ENCODE results near the gene RREB1. TPM values are rescaled to one million over a fixed set of nuclear protein-coding genes. Genes with fewer than 3 reads are reported as not detected.

RREB1 gene
- total RNA-seq, 1 donor from 2014 or later, result 41.8 TPM

DNA sequence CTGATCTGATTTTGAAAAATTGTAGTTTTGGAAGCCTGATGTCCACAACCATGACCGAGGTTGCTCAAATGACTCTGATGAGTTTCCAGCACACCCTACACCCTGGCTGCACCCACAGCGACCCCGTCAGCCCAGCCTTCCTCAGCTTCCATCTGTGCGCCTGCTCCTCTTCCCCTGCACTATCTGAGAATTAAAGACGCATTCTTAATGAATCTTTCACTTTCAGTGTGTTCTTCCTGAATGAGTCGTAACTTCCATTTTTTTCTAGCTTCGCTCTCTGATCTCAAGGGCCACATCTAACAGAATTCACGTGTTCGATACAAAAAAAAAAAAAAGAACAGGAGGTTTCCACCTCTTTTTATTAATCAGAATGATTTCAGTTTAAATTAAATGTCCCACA is 21.3 kb upstream of the RREB1 start:
- H3K9me3 Mint-ChIP-seq (ENCODE audit: unreplicated experiment), result no peaks in the 10 kb centered on the region
- DNase-seq (ENCODE audit: low read depth), result no peak
- Histone ChIP-seq H3K9me3 (ENCODE audit: insufficient read depth, low read depth, low read length) (no peaks in the 10 kb centered on the region), H3K9ac (ENCODE audit: low read length) (peak overlapping the region; percentile 66), H3K4me1 (ENCODE audit: insufficient read depth, low read length) (peaks cover 3% of the 10 kb centered on the region), H3K4me2 (ENCODE audit: low read length) (peak overlapping the region; percentile 82), H3K4me3 (ENCODE audit: insufficient read depth, low read depth, low read length) (peak overlapping the region; percentile 40), H2AFZ (ENCODE audit: low read depth, low read length) (peak overlapping the region; percentile 75), H4K20me1 (ENCODE audit: insufficient read depth, low read length) (no peaks in the 10 kb centered on the region), H3K79me2 (ENCODE audit: insufficient read depth, low read length) (no peaks in the 10 kb centered on the region), H3K27me3 (ENCODE audit: insufficient read depth, low read length) (no peaks in the 10 kb centered on the region), H3K36me3 (ENCODE audit: insufficient read depth, low read length) (no peaks in the 10 kb centered on the region), H3K27ac (ENCODE audit: low read depth, low read length) (no peak overlapping the region)
- H3K4me1 Mint-ChIP-seq (ENCODE audit: low read depth, unreplicated experiment), result peaks cover 18% of the 10 kb centered on the region
- H3K36me3 Mint-ChIP-seq (ENCODE audit: low read depth, unreplicated experiment), result no peaks in the 10 kb centered on the region
- peak overlapping the region; percentile 73 for H3K27ac Mint-ChIP-seq (ENCODE audit: unreplicated experiment)
- peak overlapping the region; percentile 51 for H3K4me3 Mint-ChIP-seq (ENCODE audit: unreplicated experiment)
- peaks cover 2% of the 10 kb centered on the region for H3K27me3 Mint-ChIP-seq (ENCODE audit: low read depth, unreplicated experiment)
- TF ChIP-seq, protein P1, sequence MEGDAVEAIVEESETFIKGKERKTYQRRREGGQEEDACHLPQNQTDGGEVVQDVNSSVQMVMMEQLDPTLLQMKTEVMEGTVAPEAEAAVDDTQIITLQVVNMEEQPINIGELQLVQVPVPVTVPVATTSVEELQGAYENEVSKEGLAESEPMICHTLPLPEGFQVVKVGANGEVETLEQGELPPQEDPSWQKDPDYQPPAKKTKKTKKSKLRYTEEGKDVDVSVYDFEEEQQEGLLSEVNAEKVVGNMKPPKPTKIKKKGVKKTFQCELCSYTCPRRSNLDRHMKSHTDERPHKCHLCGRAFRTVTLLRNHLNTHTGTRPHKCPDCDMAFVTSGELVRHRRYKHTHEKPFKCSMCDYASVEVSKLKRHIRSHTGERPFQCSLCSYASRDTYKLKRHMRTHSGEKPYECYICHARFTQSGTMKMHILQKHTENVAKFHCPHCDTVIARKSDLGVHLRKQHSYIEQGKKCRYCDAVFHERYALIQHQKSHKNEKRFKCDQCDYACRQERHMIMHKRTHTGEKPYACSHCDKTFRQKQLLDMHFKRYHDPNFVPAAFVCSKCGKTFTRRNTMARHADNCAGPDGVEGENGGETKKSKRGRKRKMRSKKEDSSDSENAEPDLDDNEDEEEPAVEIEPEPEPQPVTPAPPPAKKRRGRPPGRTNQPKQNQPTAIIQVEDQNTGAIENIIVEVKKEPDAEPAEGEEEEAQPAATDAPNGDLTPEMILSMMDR (IDR thresholded peaks at IDR 0.05; ENCODE audit: insufficient read depth, low read depth, low read length), result no peak
- TF ChIP-seq EZH2 (IDR thresholded peaks at IDR 0.05; ENCODE audit: insufficient read depth, low read length), result no peak
- no peak for FAIRE-seq

DNA sequence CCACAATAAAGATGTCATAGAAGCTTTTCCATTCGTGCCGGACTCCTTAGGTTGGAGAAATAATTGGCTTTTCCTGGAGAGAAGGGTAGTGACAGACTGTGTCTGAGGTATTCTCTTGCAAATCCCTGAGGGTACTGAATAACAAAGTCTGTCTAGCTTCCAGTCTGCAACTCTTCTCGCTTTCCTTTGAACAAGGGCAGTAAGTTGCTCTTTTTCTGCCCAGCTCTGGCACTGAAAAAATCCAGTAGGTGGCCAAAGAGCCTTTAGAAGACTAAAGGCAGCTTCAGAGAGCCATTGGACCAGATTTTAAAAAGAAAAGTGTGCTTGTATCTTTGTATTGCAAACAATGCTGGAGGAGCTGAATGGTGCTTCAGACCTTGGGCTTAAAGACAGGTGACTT is 20.7 kb upstream of the RREB1 start:
- Histone ChIP-seq H3K4me2 (ENCODE audit: low read length) (peak overlapping the region; percentile 82), H3K79me2 (ENCODE audit: insufficient read depth, low read length) (no peaks in the 10 kb centered on the region), H3K9me3 (ENCODE audit: insufficient read depth, low read depth, low read length) (no peaks in the 10 kb centered on the region), H3K9ac (ENCODE audit: low read length) (peak overlapping the region; percentile 66), H3K4me3 (ENCODE audit: insufficient read depth, low read depth, low read length) (peak overlapping the region; percentile 40), H3K36me3 (ENCODE audit: insufficient read depth, low read length) (no peaks in the 10 kb centered on the region), H3K27me3 (ENCODE audit: insufficient read depth, low read length) (no peaks in the 10 kb centered on the region), H3K27ac (ENCODE audit: low read depth, low read length) (no peak overlapping the region), H2AFZ (ENCODE audit: low read depth, low read length) (peak overlapping the region; percentile 68), H3K4me1 (ENCODE audit: insufficient read depth, low read length) (peaks cover 3% of the 10 kb centered on the region), H4K20me1 (ENCODE audit: insufficient read depth, low read length) (no peaks in the 10 kb centered on the region)
- H3K9me3 Mint-ChIP-seq (ENCODE audit: unreplicated experiment), result no peaks in the 10 kb centered on the region
- FAIRE-seq, result no peak
- H3K36me3 Mint-ChIP-seq (ENCODE audit: low read depth, unreplicated experiment), result no peaks in the 10 kb centered on the region
- H3K4me1 Mint-ChIP-seq (ENCODE audit: low read depth, unreplicated experiment), result peaks cover 18% of the 10 kb centered on the region
- H3K4me3 Mint-ChIP-seq (ENCODE audit: unreplicated experiment), result peak overlapping the region; percentile 51
- peak overlapping the region; percentile 44 for H3K27ac Mint-ChIP-seq (ENCODE audit: unreplicated experiment)
- TF ChIP-seq, protein P1 (IDR thresholded peaks at IDR 0.05; ENCODE audit: insufficient read depth, low read depth, low read length), result peak; percentile 5
- no peak for TF ChIP-seq EZH2 (IDR thresholded peaks at IDR 0.05; ENCODE audit: insufficient read depth, low read length)
- no peak for DNase-seq (ENCODE audit: low read depth)
- peaks cover 2% of the 10 kb centered on the region for H3K27me3 Mint-ChIP-seq (ENCODE audit: low read depth, unreplicated experiment)

DNA sequence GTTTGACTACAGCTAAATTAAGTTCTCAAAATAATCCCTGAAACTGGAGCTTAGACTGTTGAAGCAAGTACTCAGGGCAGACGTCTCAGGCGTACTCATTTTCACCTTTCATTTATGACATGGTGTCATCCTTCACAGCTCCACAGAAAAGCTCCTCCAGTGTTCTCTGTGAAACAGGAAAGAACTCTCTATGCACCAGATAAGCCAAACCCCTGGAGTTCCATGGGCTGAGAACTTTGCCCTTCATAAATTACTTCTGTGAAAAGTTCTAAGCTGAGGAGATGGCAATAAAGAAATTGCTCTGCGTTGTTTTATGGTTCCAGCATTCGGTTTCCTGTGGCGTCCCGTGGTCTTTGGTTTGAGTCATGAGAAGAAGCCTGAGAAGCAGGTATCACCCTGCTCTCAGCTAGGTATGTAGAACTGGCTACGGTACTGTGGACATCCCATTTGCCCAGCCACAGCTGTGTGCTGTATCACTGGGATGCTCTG is 20.2 kb upstream of the RREB1 start:
- Mint-ChIP-seq H3K27ac (ENCODE audit: unreplicated experiment) (no peak overlapping the region), H3K4me3 (ENCODE audit: unreplicated experiment) (no peak overlapping the region), H3K9me3 (ENCODE audit: unreplicated experiment) (no peaks in the 10 kb centered on the region), H3K27me3 (ENCODE audit: low read depth, unreplicated experiment) (peaks cover 2% of the 10 kb centered on the region), H3K4me1 (ENCODE audit: low read depth, unreplicated experiment) (peaks cover 18% of the 10 kb centered on the region), H3K36me3 (ENCODE audit: low read depth, unreplicated experiment) (no peaks in the 10 kb centered on the region)
- Histone ChIP-seq H3K79me2 (ENCODE audit: insufficient read depth, low read length) (no peaks in the 10 kb centered on the region), H3K9ac (ENCODE audit: low read length) (no peak overlapping the region), H3K36me3 (ENCODE audit: insufficient read depth, low read length) (no peaks in the 10 kb centered on the region), H3K4me3 (ENCODE audit: insufficient read depth, low read depth, low read length) (no peak overlapping the region), H3K9me3 (ENCODE audit: insufficient read depth, low read depth, low read length) (no peaks in the 10 kb centered on the region), H3K27me3 (ENCODE audit: insufficient read depth, low read length) (no peaks in the 10 kb centered on the region), H2AFZ (ENCODE audit: low read depth, low read length) (peak overlapping the region; percentile 68), H3K4me2 (ENCODE audit: low read length) (peak overlapping the region; percentile 82), H4K20me1 (ENCODE audit: insufficient read depth, low read length) (no peaks in the 10 kb centered on the region), H3K4me1 (ENCODE audit: insufficient read depth, low read length) (peaks cover 3% of the 10 kb centered on the region), H3K27ac (ENCODE audit: low read depth, low read length) (no peak overlapping the region)
- DNase-seq (ENCODE audit: low read depth), result no peak
- TF ChIP-seq, protein P1 (IDR thresholded peaks at IDR 0.05; ENCODE audit: insufficient read depth, low read depth, low read length), result no peak
- no peak for TF ChIP-seq EZH2 (IDR thresholded peaks at IDR 0.05; ENCODE audit: insufficient read depth, low read length)
- FAIRE-seq, result no peak
